Activated T-helper 2 cell treated with anti-CD3 and anti-CD28 coated beads, Interferon-gamma antibody, Interleukin-2, Interleukin-4, amounts not matched to agents 10 μg/mL and 5 μg/mL and 100 μg/mL, durations not matched to agents 14 hours and 24 hours and 36 hours (primary cell): ENCODE results near the gene HOXC5. TPM values are rescaled to one million over a fixed set of nuclear protein-coding genes. Genes with fewer than 3 reads are reported as not detected.

Experiments
- DNase-seq: peaks from one replicate; pipeline ENCODE4 v3.0.0; 2021; ENCODE audit warnings: low spot score
- H3K27ac Mint-ChIP-seq: one replicate; pipeline ENCODE4 v1.8.0; 2021; ENCODE audit warnings: mixed read lengths
- H3K27me3 Mint-ChIP-seq: one replicate; pipeline ENCODE4 v1.8.0; 2021; ENCODE audit warnings: low read depth, mixed read lengths
- H3K36me3 Mint-ChIP-seq: one replicate; pipeline ENCODE4 v1.8.0; 2021; ENCODE audit warnings: low read depth, mixed read lengths
- H3K4me1 Mint-ChIP-seq: one replicate; pipeline ENCODE4 v1.8.0; 2021; ENCODE audit warnings: low read depth, mixed read lengths
- H3K4me3 Mint-ChIP-seq: one replicate; pipeline ENCODE4 v1.8.0; 2021; ENCODE audit warnings: low read depth, mild to moderate bottlenecking, moderate library complexity, mixed read lengths
- H3K9me3 Mint-ChIP-seq: one replicate; pipeline ENCODE4 v1.8.0; 2021; ENCODE audit warnings: mixed read lengths
- intact Hi-C: fragments of 100-400 bp; cut with micrococcal nuclease; formaldehyde crosslinking; loops from one replicate; pipeline ENCODE4 v1.15.1; 2023
- total RNA-seq: library from RNA; stranded (reverse); gene quantifications from 2 replicates; pipeline ENCODE4 v1.2.3, GENCODE V29; 2022

Gene HOXC5
- total RNA-seq, 1 donor from 2014 or later = not detected

- H3K36me3 Mint-ChIP-seq = no peaks in the 10 kb centered on the region
- no peak overlapping the region for H3K4me3 Mint-ChIP-seq
- no peaks in the 10 kb centered on the region for H3K9me3 Mint-ChIP-seq
- DNase-seq = no peak
- peaks cover 75% of the 10 kb centered on the region for H3K27me3 Mint-ChIP-seq
- intact Hi-C loops = loop anchor here (2.0 to 10.0 kb wide), 3 partner anchors 14 to 1010 kb away; partner anchors contain the start of genes EIF4B and HOXC9
- H3K4me1 Mint-ChIP-seq = peaks cover 13% of the 10 kb centered on the region
- H3K27ac Mint-ChIP-seq = no peak overlapping the region
These were observed 18.4 kb upstream of the HOXC5 start for GRCh38 chr12:54014377-54015017.

GRCh38 chr12:54015018-54015931, 17.6 kb upstream of the HOXC5 start:
- H3K4me1 Mint-ChIP-seq = peaks cover 17% of the 10 kb centered on the region
- H3K4me3 Mint-ChIP-seq = no peak overlapping the region
- peaks cover 74% of the 10 kb centered on the region for H3K27me3 Mint-ChIP-seq
- H3K9me3 Mint-ChIP-seq = no peaks in the 10 kb centered on the region
- peaks cover 5% of the 10 kb centered on the region for H3K36me3 Mint-ChIP-seq
- H3K27ac Mint-ChIP-seq = no peak overlapping the region
- no peak for DNase-seq
- intact Hi-C loops = loop anchor here (2.0 to 10.0 kb wide), 3 partner anchors 14 to 1010 kb away; partner anchors contain the start of genes EIF4B and HOXC9

GRCh38 chr12:54016051-54016450, 16.8 kb upstream of the HOXC5 start:
- peaks cover 5% of the 10 kb centered on the region for H3K36me3 Mint-ChIP-seq
- no peak overlapping the region for H3K4me3 Mint-ChIP-seq
- peaks cover 17% of the 10 kb centered on the region for H3K4me1 Mint-ChIP-seq
- intact Hi-C loops = loop anchor here (10.0 kb wide), 2 partner anchors 359 to 1011 kb away; partner anchors contain the start of gene EIF4B
- H3K27me3 Mint-ChIP-seq = peaks cover 76% of the 10 kb centered on the region
- DNase-seq = no peak
- no peak overlapping the region for H3K27ac Mint-ChIP-seq
- H3K9me3 Mint-ChIP-seq = no peaks in the 10 kb centered on the region

GRCh38 chr12:54016478-54016964, 16.3 kb upstream of the HOXC5 start:
- Mint-ChIP-seq H3K27ac (no peak overlapping the region), H3K9me3 (no peaks in the 10 kb centered on the region), H3K4me3 (no peak overlapping the region), H3K27me3 (peaks cover 76% of the 10 kb centered on the region), H3K4me1 (peaks cover 16% of the 10 kb centered on the region), H3K36me3 (peaks cover 5% of the 10 kb centered on the region)
- no peak for DNase-seq
- intact Hi-C loops = loop anchor here (10.0 kb wide), 2 partner anchors 358 to 1012 kb away; partner anchors contain the start of gene EIF4B

- intact Hi-C loops = loop anchor here (10.0 kb wide), 2 partner anchors 358 to 1012 kb away; partner anchors contain the start of gene EIF4B
These were observed 15.6 kb upstream of the HOXC5 start for GRCh38 chr12:54017027-54017788.

GRCh38 chr12:54017878-54018467, 14.9 kb upstream of the HOXC5 start:
- Mint-ChIP-seq H3K36me3 (peaks cover 5% of the 10 kb centered on the region), H3K9me3 (no peaks in the 10 kb centered on the region), H3K27ac (peak overlapping the region; percentile 18), H3K4me1 (peaks cover 17% of the 10 kb centered on the region), H3K27me3 (peaks cover 75% of the 10 kb centered on the region), H3K4me3 (peak overlapping the region; percentile 81)
- intact Hi-C loops = loop anchor here (2.0 to 10.0 kb wide), 3 partner anchors 15 to 1013 kb away; partner anchors contain the start of genes EIF4B and HOXC5
- DNase-seq = peak; percentile 67

More at GRCh38 chr12:54017027-54017788, 15.6 kb upstream of the HOXC5 start:
- Mint-ChIP-seq H3K4me3 (peak overlapping the region; percentile 81), H3K9me3 (no peaks in the 10 kb centered on the region), H3K27me3 (peaks cover 77% of the 10 kb centered on the region), H3K4me1 (peaks cover 17% of the 10 kb centered on the region), H3K27ac (peak overlapping the region; percentile 18), H3K36me3 (peaks cover 5% of the 10 kb centered on the region)
- no peak for DNase-seq

- Mint-ChIP-seq H3K27me3 (peaks cover 75% of the 10 kb centered on the region), H3K4me1 (peaks cover 17% of the 10 kb centered on the region), H3K27ac (no peak overlapping the region), H3K4me3 (peak overlapping the region; percentile 30), H3K9me3 (no peaks in the 10 kb centered on the region), H3K36me3 (peaks cover 5% of the 10 kb centered on the region)
- intact Hi-C loops = loop anchor here (2.0 to 10.0 kb wide), 3 partner anchors 14 to 1014 kb away; partner anchors contain the start of genes EIF4B and HOXC5
- no peak for DNase-seq
These were observed 14.3 kb upstream of the HOXC5 start for GRCh38 chr12:54018468-54018984.

- no peaks in the 10 kb centered on the region for H3K9me3 Mint-ChIP-seq
These were observed 13.6 kb upstream of the HOXC5 start for GRCh38 chr12:54019091-54019811.

GRCh38 chr12:54019924-54020590, 12.8 kb upstream of the HOXC5 start:
- peaks cover 12% of the 10 kb centered on the region for H3K4me1 Mint-ChIP-seq
- peaks cover 74% of the 10 kb centered on the region for H3K27me3 Mint-ChIP-seq
- intact Hi-C loops = loop anchor here (1.0 to 10.0 kb wide), 4 partner anchors 7 to 1015 kb away; partner anchors contain the start of genes EIF4B and HOXC5
- DNase-seq = no peak
- H3K36me3 Mint-ChIP-seq = peaks cover 5% of the 10 kb centered on the region
- H3K27ac Mint-ChIP-seq = no peak overlapping the region
- H3K9me3 Mint-ChIP-seq = no peaks in the 10 kb centered on the region
- no peak overlapping the region for H3K4me3 Mint-ChIP-seq

More at GRCh38 chr12:54019091-54019811, 13.6 kb upstream of the HOXC5 start:
- H3K4me1 Mint-ChIP-seq = peaks cover 17% of the 10 kb centered on the region
- no peak for DNase-seq
- intact Hi-C loops = loop anchor here (1.0 to 10.0 kb wide), 4 partner anchors 8 to 1014 kb away; partner anchors contain the start of genes EIF4B and HOXC5
- H3K4me3 Mint-ChIP-seq = no peak overlapping the region
- no peak overlapping the region for H3K27ac Mint-ChIP-seq
- peaks cover 75% of the 10 kb centered on the region for H3K27me3 Mint-ChIP-seq
- peaks cover 5% of the 10 kb centered on the region for H3K36me3 Mint-ChIP-seq

GRCh38 chr12:54020591-54021405, 12.1 kb upstream of the HOXC5 start:
- no peak overlapping the region for H3K4me3 Mint-ChIP-seq
- intact Hi-C loops = no loop called here
- H3K36me3 Mint-ChIP-seq = peaks cover 5% of the 10 kb centered on the region
- H3K9me3 Mint-ChIP-seq = no peaks in the 10 kb centered on the region
- H3K27ac Mint-ChIP-seq = no peak overlapping the region
- peaks cover 74% of the 10 kb centered on the region for H3K27me3 Mint-ChIP-seq
- H3K4me1 Mint-ChIP-seq = peaks cover 14% of the 10 kb centered on the region
- no peak for DNase-seq
